Mesenteric fat pad (tissue), 1 donor: ENCODE results near the gene SMYD5. TPM values are rescaled to one million over a fixed set of nuclear protein-coding genes. Genes with fewer than 3 reads are reported as not detected.

ENCODE experiments used
- DNase-seq: peaks from one replicate; pipeline ENCODE4 v3.0.0-alpha.2; 2020; ENCODE audit warnings: low spot score
- total RNA-seq: library from RNA; stranded (reverse); fragmentation: NEBNext Ultra II Directional; extraction: Animal tissue kit (Norgen Biotek cat#: 25700); gene quantifications from one replicate; pipeline ENCODE4 v1.2.1, GENCODE V29; 2021
- donor health status: DM: yes; HTN: yes; CAD: no.

Gene SMYD5
- total RNA-seq, 1 donor from 2014 or later = 25.1 TPM

DNA sequence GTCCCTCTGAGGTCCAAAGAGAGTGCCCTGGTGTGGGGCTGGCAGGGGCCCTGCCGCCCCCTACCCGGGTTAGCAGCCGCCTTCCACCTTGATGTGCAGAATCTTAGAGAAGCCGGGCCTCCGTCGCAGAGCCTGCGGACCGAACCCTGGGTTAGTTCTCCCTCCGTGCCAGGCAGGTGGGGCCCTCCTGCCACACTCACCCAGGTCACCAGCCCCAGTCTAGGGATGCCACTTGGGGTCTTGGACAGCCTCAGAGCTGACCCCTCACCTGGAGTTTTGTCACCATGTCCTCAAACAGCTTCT, 44.8 kb downstream of the SMYD5 start:
- peak; percentile 81 for DNase-seq

GRCh38 chr2:73259276-73259675, 45.2 kb downstream of the SMYD5 start:
- peak; percentile 75 for DNase-seq

- peak; percentile 65 for DNase-seq
These were observed 45.8 kb downstream of the SMYD5 start for GRCh38 chr2:73259704-73260337.

GRCh38 chr2:73260338-73260984, 46.4 kb downstream of the SMYD5 start:
- peak; percentile 73 for DNase-seq

- DNase-seq = no peak
These were observed 48.1 kb downstream of the SMYD5 start for GRCh38 chr2:73262108-73262651.

GRCh38 chr2:73262691-73263429, 48.8 kb downstream of the SMYD5 start:
- peak; percentile 69 for DNase-seq

- DNase-seq = peak; percentile 64
These were observed 49.7 kb downstream of the SMYD5 start for GRCh38 chr2:73263540-73264331.

GRCh38 chr2:73264332-73264606, 50.2 kb downstream of the SMYD5 start:
- DNase-seq = peak; percentile 84

- peak; percentile 51 for DNase-seq
These were observed 50.7 kb downstream of the SMYD5 start for GRCh38 chr2:73264783-73265182.

DNA sequence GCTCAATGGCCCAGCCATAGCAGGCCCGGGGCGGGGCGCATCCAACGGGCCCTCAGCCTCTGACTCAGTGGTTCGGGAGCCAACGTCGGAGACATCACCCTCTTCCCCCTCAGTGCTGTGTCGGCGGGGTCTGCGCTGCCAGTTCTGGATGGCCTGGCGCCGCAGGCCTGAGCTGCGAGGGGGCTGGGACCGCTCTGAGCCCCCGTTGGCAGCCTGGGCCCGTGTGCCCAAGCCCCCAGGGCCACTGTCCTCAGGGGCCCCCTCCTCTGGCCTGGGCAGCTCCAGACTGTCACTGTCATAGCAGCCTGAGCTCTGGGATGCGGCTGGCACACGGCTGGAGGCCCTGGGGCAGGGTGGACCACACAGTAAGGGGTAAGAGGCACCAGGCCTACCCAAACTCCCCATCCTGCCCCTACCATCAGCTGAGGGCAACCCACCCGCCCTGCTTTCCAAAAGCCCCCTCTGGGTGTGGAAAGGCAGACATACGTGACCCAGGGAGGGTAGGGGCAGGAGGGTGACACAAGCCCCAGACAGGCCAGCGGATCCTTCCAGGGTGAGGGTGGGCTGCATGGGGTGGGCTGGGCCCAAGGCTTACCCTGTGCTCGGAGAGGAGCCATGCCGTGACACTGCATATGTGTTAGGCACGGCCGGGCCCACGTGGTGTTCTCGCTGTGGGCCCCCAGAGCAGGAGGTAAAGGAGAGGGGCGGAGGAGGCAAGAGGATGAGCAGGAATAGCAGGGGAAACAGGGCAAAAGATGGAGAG, 51.4 kb downstream of the SMYD5 start:
- DNase-seq = peak; percentile 87

- DNase-seq = peak; percentile 78
These were observed 52.2 kb downstream of the SMYD5 start for GRCh38 chr2:73266061-73266901.

DNA sequence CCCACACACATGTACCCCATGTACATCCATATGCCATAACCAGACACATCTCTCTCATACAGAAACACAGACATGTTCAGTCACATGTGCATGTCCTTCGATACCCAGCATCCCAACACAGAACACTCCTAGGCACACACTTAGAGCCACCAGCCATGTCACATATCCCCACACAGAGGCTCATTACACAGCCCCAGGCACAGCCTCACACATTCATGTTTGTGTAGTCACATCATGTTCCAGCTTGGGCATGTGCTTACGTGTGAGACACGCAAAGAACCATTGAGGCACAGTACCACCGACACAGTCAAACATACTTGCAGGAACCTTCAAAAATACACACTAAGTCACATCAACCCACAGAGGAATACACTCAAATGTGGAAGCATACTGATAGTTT, 53.0 kb downstream of the SMYD5 start:
- DNase-seq = peak; percentile 72

DNA sequence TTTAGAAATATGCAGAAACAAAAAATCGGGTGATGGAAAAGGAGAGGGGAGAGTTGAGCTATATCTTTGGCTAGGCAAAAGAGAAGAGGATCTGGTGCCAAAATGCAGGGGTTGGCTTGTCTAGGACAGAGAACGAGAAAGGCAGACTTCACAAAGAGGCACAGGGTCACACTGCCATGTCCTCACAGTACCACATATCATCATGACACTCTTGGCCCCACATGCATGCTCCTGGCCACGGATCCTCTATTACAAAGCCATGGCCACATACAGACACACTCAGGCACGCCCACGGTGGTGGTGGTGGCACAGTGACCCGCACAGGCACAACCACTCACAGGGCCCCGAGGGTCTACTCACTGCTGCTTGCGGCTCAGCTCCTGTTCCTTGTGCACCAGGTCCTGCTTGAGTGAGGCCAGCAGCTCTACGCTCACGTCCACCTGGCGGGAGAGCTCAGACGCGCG, 54.4 kb downstream of the SMYD5 start:
- peak; percentile 84 for DNase-seq

- DNase-seq = peak; percentile 82
These were observed 55.0 kb downstream of the SMYD5 start for GRCh38 chr2:73268830-73269685.

DNA sequence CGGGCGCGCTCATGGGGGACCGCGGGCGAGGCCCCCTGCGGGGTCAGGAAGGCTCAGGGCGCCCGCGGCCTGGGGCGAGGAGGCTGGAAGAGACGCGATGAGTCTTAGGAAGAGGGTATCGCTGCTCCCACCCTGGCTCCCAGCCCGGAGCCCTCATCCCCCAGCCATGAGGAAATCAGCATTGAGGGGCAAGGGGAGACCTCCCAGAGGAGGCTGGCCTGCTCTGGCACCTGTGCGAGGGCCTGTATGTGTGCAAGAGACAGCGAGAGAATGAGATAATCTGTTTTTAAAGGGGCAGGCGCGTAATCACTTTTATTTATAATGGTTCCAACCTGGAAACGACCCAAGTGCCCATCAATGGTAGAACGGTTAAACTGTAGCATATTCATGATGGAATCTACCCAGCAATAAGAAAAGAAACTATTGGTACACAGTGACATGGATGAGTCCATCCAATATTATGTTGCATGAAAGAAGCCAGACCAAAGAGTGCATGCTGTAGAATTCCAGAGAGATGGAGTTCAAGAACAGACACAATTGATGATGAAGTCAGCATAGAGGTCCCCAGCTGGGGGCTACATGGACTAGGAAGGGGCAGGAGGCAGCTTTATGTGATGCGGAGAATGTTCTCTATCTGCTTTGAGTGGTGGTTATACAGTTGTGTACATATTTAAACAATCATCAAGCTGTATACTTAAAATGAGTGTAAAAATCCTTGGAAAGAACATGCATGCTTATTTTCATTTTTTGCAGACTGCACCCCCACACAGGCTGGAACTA, 55.8 kb downstream of the SMYD5 start:
- no peak for DNase-seq

DNA sequence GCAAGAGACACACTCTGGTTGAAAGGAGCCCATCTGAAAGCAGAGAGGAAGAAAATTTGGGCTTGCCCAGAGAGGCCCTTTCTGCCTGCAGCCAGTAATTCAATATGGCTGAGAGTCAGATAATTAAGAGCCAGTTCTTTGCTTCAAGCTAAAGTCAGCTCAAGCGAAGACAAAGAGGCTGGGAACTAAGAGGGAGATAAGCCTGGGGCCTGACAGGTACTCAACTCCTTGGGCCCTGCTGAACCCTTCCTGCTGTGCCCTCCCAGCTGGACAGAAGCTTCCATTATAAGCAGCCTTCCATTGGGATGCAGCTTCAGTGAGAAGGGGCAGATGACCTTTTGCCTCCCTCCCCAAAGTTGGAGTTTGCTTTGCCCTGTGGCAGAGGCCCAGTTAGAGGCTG, 58.2 kb downstream of the SMYD5 start:
- DNase-seq = no peak
